NK-92 (cell line): Measurements from ENCODE around the gene SLX4.

ENCODE experiments used
- DNase-seq: peaks from one replicate; lab custom pipeline; 2025; ENCODE audit not compliant: unreplicated experiment; lab: John Stamatoyannopoulos, UW

SLX4 gene

GRCh38 chr16:3601614-3602319 is 9.6 kb downstream of the SLX4 start:
- DNase-seq = no peak

DNA sequence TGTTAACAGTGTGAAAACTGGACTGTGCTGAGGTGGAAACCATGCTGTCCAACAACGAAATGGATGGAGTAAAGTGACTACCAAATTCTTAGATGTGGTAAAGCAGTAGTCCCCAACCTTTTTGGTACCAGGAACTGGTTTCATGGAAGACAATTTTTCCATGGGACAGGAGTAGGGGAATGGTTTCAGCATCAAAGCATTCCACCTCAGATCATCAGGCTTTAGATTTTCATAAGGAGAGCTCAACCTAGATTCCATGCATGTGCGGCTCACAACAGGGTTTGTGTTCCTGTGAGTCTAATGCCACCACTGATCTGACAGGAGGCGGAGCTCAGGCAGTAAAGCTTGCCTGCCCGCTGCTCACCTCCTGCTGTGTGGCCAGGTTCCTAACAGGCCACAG is 11.5 kb downstream of the SLX4 start:
- DNase-seq = no peak

- DNase-seq = no peak
Measured at GRCh38 chr16:3599121-3599520, 12.3 kb downstream of the SLX4 start.

DNA sequence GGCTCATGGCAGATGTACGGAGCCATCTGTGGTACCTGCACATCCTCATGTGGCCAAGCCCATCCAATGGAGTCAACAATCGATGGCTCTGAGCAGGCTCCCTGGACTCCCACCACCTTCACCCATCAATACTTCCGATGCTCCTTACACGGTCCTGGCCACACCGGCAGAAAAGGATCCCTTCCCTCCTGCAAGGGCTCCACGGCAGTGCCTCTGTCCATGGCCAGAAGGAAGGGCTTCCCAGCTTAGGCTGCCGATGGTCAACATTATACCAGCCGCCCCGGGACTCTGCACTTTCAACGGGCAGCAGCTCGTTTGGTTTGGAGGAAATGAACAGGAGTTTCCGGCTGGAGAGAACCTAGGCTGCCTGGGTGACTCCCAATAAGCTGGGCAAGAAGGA is 13.2 kb downstream of the SLX4 start:
- no peak for DNase-seq

DNA sequence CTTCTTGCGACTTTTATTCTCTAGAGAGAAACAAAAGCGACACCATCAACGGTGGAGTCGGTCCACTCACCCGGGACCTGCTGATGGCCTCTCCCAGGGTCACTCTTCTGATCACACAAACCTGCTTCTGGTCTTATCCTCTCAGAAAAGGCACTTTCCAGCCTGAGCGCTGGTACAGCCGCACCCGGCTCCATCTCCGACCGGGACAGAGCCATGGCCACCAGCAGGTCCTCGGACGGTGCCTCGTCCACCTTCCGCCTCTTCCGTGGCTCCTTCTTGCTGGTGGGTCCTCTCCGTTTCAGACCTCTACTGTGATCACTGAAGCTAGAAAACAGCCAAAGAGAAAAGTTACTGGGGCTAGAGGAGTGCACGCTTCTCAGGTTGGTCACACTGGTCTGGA is 13.7 kb downstream of the SLX4 start:
- no peak for DNase-seq

GRCh38 chr16:3597226-3597625 is 14.2 kb downstream of the SLX4 start:
- DNase-seq = no peak

DNA sequence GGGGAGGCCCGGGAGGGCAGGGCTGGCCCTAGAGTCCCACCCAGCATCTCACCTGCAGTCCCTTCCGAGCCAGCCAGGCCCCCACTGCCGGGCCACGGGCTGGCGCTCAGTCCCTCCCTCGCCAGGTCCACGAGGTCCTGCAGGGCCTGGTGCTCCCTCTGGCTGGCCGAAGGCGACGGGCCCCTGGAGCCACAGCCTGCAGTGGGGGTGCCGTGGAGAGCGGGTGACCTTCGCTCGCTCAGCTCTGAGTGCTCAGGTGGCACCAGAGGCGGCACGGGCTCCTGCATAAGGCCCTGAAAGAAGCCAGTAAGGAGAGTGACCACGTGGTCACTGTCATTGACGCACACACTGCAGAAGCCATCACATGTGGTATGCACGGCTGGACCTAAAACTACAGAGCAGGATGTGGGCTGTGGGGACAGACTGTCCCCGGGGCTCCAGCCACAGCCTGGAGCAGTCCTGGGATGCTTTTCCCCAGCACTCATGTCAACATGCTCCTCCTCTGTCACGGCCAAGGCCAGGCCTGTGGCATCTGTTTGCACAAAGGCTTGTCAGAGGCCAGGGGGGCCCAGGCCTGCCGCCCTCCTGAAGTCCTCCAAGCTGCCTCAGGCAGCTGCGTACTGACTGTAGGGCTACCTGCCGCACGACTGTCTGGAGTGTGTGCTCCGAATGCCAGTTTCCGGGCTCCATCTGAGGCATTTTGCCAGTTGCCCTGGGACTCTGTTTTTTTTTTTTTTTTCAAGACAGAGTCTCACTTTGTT is 15.1 kb downstream of the SLX4 start:
- DNase-seq = no peak

DNA sequence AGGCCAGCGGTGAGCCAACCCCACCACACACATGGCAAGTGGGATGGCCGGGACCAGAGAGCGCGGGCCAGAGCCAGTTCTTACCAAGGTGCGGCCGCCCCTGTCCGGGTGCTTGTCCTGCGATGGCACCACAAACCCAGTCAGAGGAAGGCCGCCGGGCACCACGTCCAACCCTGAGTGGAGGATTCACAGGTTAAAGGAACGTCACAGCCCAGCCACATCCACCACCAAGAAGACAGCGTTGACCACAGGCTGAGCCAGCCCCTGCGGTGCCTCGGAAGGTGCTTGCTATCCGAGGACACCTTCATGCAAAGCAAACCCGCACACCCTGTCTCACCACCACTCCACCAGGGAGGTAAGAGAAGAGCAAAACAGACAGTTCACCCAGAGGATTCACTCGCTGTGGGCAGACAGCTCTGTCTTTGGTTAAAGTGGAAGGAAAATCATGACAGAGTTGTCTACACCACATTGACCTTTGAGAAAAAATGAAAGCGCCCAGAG is 15.8 kb downstream of the SLX4 start:
- no peak for DNase-seq

- no peak for DNase-seq
Measured at GRCh38 chr16:3595110-3595486, 16.3 kb downstream of the SLX4 start.

DNA sequence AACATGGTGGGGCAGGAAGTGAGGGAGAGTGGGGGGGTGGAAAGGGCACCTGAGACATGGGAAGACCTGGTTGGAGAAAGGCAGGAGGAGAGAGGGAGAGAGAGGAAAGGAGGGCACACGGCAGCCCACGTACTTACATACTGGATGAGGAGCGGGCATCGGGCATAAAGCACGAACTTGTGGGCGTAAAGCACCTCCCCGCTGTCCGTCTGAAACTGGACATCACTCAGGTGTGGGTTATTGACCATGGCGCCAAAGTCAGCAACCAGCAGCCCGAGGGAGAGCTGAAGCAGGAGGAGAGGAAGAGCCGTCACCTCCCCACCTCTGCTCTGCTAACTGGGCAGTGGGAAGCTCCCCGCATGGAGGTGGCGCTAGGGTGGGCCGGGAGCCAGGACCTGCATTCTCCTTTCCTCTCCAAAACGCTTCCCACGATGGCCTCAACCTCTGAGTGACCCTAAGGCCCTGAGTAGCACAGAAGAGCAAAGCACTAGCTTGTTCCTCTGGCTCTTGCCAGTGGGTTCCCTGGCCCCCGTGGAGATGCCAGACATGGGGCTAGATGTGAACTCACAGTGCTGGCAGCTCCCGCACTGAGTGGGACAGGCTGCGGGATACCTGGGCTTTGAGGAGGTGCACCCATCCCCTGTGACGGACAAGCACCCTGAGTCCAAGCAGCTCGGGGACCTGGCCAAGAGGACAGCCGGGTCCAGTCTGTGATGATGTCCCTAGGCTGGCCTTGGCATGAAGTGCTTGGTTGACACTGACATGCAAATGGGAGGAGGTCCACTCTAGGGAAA is 16.9 kb downstream of the SLX4 start:
- DNase-seq = no peak

DNA sequence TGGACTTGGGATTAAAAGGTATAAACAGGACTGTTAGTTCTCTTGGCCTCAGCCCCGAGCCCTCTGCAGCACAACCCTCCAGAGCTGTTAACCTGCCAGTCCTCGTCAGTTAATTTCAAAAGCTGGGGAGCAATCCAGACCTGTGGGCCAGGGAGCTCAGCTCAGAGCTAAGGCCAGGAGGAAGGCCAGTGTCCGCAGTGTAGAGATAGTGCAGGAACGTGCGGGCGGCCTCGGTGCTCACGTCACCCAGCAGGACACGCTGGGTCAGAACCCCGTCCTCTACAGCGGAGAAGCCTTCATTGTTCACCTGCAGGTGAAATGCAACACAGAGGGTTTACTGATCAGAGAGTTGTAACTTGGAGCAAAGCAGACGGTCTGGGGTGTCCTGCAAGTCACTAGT is 18.8 kb downstream of the SLX4 start:
- DNase-seq = no peak

GRCh38 chr16:3591991-3592390 is 19.4 kb downstream of the SLX4 start:
- DNase-seq = no peak

- no peak for DNase-seq
Measured at GRCh38 chr16:3591436-3591803, 20.0 kb downstream of the SLX4 start.

DNA sequence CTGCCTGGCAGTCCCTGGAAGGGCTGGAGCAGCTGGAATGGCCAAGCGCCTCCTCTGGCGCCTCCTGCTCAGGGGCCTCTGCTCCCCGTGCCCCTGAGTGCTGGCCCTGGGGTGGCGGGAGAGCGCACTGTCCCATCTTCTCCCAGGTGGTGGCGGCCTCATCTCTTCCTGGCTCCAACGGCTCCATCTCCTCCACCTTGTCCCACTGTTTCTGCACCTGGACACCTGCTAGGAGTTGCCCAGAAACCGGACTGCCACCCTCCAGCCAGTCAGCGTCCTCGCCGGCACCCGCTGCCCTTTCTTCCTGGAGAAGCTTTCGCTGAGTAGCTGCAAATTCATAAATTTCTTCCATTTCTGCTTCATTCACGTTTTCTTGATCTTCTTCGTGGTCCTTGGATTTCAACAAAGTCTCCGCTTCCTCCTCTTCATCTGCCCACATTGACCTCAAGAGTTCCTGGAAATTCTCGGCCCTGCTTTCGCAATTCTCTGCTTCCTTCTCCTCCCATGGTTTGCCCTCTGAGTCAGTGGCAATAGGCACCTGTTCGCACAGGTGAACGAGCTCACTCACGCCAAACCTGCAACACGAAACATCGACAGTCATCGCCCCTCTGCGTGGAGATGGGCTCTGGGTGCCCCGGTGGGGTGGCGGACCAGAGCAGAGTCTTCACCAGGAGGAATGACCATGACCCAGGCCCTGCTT is 20.5 kb downstream of the SLX4 start:
- no peak for DNase-seq

DNA sequence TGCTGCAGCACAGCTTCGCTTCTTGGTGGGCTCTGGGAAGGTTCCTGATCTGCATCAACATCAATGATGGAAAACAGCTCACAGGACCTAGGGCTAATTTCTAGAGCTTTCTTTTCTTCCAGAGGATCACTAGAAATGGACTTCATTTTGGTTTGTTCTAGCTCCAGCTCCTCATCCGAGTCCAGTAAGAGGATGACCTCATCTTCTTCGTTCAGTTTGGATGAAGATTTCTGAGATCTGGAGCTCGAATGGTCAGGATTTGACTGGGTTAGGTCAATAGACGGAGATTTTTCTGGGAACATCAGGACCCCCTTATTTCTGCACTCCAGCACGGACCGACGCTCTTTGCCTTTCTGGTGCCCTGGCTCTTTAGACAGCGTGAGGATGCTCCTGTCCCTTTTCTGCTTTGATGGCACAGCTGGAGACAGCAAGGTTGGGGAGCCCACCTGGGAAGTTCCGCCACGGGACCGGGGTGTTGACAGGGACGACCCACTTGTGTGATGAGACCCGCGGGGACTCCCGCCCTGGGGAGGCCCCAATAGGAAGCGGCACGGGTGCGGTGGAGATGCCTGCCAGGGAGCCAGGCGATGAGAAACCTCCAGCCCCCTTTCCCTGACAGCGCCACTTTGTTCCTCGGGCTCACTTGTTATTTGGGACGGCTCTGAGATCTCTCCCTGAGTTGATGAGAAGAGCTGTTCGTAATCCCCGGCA is 21.3 kb downstream of the SLX4 start:
- no peak for DNase-seq

GRCh38 chr16:3589441-3589921 is 21.9 kb downstream of the SLX4 start:
- DNase-seq = no peak

- DNase-seq = no peak
Measured at GRCh38 chr16:3589001-3589400, 22.4 kb downstream of the SLX4 start.

DNA sequence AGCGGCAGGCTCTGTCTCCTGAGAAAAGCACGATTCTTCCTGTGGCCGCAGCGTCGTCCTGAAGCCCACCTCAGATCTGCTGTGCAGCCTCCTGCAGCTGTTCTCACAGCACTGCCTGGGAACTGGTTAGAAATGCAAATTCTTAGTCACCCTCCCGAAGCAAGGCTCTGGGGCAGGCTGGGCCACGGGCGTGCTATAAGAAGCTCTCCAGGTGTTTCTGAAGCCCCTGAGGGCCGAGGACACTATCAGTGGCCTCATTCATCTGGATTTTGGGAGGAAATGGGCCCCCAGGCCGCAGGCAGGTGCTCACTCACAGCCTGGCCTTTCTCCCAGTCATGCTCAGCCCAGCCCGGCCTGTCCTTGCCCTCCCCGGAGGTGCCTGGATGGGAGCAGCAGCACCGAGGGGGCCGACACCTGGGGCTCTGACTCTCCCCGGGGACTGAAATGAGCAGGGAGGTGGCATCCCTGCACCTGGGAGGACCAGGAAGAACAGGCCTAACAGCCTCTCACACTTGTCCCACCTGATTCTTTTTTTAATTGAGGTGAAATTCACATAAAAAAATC is 23.8 kb downstream of the SLX4 start:
- DNase-seq = no peak

DNA sequence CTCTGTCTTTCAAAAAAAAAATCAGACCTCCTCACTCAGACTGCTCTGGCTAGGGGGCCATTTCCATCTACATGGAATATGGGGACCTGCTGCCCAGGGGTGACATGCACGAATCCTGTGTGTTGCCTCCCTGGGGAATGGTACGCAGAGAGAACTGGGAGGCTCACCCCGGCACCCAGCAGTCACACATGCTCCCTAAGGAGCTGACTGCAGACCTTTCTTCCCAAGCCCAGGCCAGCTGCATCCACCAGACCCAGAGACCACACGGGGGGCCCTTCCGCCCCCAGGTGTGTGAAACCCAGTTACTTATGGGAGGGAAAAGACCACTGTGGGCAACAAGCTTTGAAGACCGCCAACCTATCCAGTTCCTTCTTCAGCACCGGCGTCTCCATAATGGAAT is 27.0 kb downstream of the SLX4 start:
- no peak for DNase-seq
